ENCODE results near the gene PLCL1. TPM values are rescaled to one million over a fixed set of nuclear protein-coding genes. Genes with fewer than 3 reads are reported as not detected.

The PLCL1 gene
- total RNA-seq, 1 donor from 2014 or later: 0.04 TPM

DNA sequence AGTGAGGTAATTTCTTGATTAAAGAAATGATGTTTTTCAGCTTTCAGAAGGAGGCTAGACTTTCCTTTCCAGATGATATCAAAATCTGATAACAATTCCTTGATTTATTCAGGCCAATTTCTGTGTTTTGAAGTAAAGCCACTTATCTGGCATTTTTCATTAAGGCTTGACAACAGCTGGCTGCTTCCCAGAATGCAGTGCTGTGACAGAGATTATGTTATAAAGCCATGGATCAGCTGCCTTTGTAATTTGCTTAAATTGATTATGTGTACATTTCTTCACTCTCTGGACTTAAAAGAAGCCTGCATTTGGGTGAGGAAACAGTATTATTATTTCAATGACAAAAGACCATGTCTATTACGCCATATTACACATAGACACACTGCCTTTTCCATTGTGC lies 136.0 kb downstream of the PLCL1 start:
- peaks cover 1% of the 10 kb centered on the region for H3K27me3 Mint-ChIP-seq
- no peaks in the 10 kb centered on the region for H3K36me3 Mint-ChIP-seq (ENCODE audit: low read depth)
- H3K9me3 Mint-ChIP-seq: no peaks in the 10 kb centered on the region
- H3K27ac Mint-ChIP-seq: no peak overlapping the region
- intact Hi-C loops (cut with micrococcal nuclease): no loop called here
- ATAC-seq (ENCODE audit: low read depth): no peak
- ChIA-PET POLR2A (no interaction called here), CTCF (no interaction called here)
- H3K4me1 Mint-ChIP-seq: no peaks in the 10 kb centered on the region
- H3K4me3 Mint-ChIP-seq: no peak overlapping the region
- TF ChIP-seq, protein P1, sequence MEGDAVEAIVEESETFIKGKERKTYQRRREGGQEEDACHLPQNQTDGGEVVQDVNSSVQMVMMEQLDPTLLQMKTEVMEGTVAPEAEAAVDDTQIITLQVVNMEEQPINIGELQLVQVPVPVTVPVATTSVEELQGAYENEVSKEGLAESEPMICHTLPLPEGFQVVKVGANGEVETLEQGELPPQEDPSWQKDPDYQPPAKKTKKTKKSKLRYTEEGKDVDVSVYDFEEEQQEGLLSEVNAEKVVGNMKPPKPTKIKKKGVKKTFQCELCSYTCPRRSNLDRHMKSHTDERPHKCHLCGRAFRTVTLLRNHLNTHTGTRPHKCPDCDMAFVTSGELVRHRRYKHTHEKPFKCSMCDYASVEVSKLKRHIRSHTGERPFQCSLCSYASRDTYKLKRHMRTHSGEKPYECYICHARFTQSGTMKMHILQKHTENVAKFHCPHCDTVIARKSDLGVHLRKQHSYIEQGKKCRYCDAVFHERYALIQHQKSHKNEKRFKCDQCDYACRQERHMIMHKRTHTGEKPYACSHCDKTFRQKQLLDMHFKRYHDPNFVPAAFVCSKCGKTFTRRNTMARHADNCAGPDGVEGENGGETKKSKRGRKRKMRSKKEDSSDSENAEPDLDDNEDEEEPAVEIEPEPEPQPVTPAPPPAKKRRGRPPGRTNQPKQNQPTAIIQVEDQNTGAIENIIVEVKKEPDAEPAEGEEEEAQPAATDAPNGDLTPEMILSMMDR (IDR thresholded peaks at IDR 0.05): no peak
- DNase-seq: no peak

DNA sequence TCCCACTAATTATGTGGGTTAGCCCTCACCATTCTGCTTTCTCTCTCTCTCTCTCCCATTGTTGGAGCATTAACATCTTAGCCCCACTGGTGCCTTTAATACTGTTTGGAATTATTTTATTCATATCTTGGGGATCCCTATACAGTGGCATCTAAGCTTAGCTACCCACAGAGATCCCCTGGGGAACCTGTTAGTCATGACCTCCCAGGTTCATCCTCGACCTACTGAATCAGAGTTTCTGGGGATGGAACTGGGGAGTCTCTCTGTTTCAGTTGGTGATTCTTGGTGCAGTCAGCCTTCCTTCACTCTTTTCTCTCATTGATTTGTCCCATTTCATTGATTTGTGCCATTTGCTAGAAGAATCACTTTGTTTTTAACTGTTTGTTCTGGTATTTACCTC lies 137.3 kb downstream of the PLCL1 start:
- Mint-ChIP-seq H3K9me3 (no peaks in the 10 kb centered on the region), H3K4me3 (no peak overlapping the region), H3K4me1 (no peaks in the 10 kb centered on the region), H3K36me3 (ENCODE audit: low read depth) (no peaks in the 10 kb centered on the region), H3K27ac (no peak overlapping the region), H3K27me3 (peaks cover 1% of the 10 kb centered on the region)
- ChIA-PET CTCF (no interaction called here), POLR2A (no interaction called here)
- intact Hi-C loops (cut with micrococcal nuclease): no loop called here
- ATAC-seq (ENCODE audit: low read depth): no peak
- DNase-seq: no peak
- TF ChIP-seq, protein P1 (IDR thresholded peaks at IDR 0.05): no peak

DNA sequence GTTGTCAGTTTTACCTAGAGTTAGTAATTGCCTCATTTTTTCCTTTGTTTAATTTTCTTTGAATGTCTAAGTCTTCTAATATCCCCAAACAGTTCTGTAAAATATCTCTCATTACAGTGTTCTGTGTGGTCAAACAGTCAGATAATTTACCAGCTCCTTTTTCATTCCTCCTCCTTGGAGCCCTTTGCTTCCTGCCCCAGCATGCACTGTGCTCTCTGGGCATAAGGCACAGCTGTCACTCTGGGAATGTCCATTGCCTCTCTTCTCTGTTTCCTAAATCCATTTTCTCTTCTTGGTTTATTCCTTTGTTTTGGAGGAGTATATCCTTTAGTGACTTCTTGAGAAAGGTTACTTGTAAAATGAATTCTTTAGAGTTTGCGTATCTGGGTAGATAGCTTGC lies 139.3 kb downstream of the PLCL1 start:
- Mint-ChIP-seq H3K4me3 (no peak overlapping the region), H3K9me3 (no peaks in the 10 kb centered on the region), H3K27me3 (peaks cover 1% of the 10 kb centered on the region), H3K36me3 (ENCODE audit: low read depth) (no peaks in the 10 kb centered on the region), H3K27ac (no peak overlapping the region), H3K4me1 (no peaks in the 10 kb centered on the region)
- CTCF ChIA-PET: no interaction called here
- no peak for ATAC-seq (ENCODE audit: low read depth)
- POLR2A ChIA-PET: no interaction called here
- TF ChIP-seq, protein P1 (IDR thresholded peaks at IDR 0.05): no peak
- DNase-seq: no peak
- intact Hi-C loops (cut with micrococcal nuclease): no loop called here

DNA sequence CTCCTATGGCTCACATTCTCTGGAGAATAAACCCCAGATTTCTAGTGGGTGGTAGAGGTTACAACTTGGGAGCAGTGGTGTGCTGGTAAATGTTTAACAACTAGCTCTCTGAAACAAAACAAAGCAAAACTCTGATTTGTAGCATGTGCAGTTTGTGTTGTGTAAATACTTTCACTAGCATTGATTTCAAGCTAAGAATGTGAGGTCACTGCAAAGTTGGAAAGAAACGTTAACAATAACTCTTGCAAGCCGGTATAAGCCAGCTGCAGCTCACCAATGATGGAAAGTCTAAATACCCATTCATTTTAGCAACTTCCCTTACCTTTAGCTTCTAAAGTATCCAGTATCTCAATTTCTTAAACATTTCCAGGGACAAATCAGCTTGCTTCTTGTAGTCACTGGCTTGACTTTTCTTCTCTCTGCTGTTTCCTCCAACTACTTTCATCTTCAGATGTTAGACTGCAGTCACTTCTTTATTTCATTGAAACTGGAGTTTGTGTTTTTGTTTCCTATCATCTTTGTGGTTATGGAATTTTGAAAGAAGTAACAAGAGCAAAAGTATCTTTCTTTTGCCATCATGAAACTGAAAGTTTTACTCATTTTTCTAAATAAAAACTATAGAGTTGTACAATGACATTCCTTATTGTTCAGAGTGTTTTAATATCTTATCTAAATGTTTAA lies 140.2 kb downstream of the PLCL1 start:
- CTCF ChIA-PET: no interaction called here

DNA sequence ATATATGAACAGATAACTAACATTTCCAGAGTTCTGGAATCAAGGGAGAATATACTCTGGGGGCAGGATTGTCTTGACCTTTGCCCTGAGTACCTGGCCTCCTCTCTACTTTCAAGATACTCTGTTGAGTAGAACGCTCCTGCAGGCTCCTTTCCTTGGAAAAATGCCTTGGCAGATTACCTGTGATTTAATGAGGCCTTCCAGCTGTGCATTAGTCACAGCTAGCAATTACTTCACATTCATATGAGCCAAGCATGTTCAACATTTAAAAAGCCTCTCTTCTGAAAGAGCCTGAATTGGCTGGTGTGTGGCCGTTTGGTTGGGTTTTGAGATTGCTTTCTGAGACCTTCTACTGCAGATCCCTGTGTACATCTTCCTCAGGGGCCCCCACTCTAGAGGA lies 142.2 kb downstream of the PLCL1 start:
- no peaks in the 10 kb centered on the region for H3K9me3 Mint-ChIP-seq
- ATAC-seq (ENCODE audit: low read depth): no peak
- no peaks in the 10 kb centered on the region for H3K4me1 Mint-ChIP-seq
- DNase-seq: no peak
- POLR2A ChIA-PET: no interaction called here
- H3K27ac Mint-ChIP-seq: no peak overlapping the region
- no peaks in the 10 kb centered on the region for H3K36me3 Mint-ChIP-seq (ENCODE audit: low read depth)
- TF ChIP-seq, protein P1 (IDR thresholded peaks at IDR 0.05): no peak
- CTCF ChIA-PET: interaction anchor here (0.6 kb wide), 1 partner anchor 1654 kb away, joined by 3 read pairs; no protein-coding TSS in a partner anchor
- no peak overlapping the region for H3K4me3 Mint-ChIP-seq
- intact Hi-C loops (cut with micrococcal nuclease): no loop called here
- peaks cover 1% of the 10 kb centered on the region for H3K27me3 Mint-ChIP-seq

More for the DNA sequence above, 140.2 kb downstream of the PLCL1 start:
- no peak for DNase-seq
- Mint-ChIP-seq H3K4me1 (no peaks in the 10 kb centered on the region), H3K27me3 (peaks cover 1% of the 10 kb centered on the region), H3K4me3 (no peak overlapping the region), H3K9me3 (no peaks in the 10 kb centered on the region), H3K36me3 (ENCODE audit: low read depth) (no peaks in the 10 kb centered on the region), H3K27ac (no peak overlapping the region)
- TF ChIP-seq, protein P1 (IDR thresholded peaks at IDR 0.05): no peak
- ATAC-seq (ENCODE audit: low read depth): no peak
- intact Hi-C loops (cut with micrococcal nuclease): no loop called here
- POLR2A ChIA-PET: no interaction called here

All from activated B cell treated with CpG ODN at 0.5 μM for 24 hours (primary cell).